Measurements from ENCODE around the gene ROBO2.

GRCh38 chr3:76991165-76991564, 48.7 kb upstream of the ROBO2 start:
- TF ChIP-seq POLR2AphosphoS5 (IDR thresholded peaks at IDR 0.05), result no peak
- TF ChIP-seq CTCF (IDR thresholded peaks at IDR 0.05), result no peak
